ENCODE data around the gene ZMAT5.
A peak's percentile ranks its signal among the peaks of the same experiment; 100 is the strongest.

- TF ChIP-seq MAX (IDR thresholded peaks at IDR 0.05) (peak; percentile 69), EP300 (IDR thresholded peaks at IDR 0.05; ENCODE audit: borderline replicate concordance) (peak; percentile 71; the same call in 1 of the 2 replicates), CEBPB (IDR thresholded peaks at IDR 0.05) (peak; percentile 88), TEAD4 (IDR thresholded peaks at IDR 0.05) (peak; percentile 69), REST (IDR thresholded peaks at IDR 0.05; ENCODE audit: low read depth) (no peak), FOXM1 (IDR thresholded peaks at IDR 0.05; ENCODE audit: borderline replicate concordance, low read depth) (no peak), USF1 (IDR thresholded peaks at IDR 0.05) (peak; percentile 82), RAD21 (IDR thresholded peaks at IDR 0.05; ENCODE audit: low read depth) (no peak), TAF1 (IDR thresholded peaks at IDR 0.05; ENCODE audit: low read depth) (no peak), CREB1 (IDR thresholded peaks at IDR 0.05; ENCODE audit: low read depth) (no peak), TCF12 (IDR thresholded peaks at IDR 0.05; ENCODE audit: low read depth) (peak; percentile 80)
Observed at GRCh38 chr22:29733362-29734201, 33.2 kb downstream of the ZMAT5 start.
